ENCODE results near the gene HSD17B8.

Gene HSD17B8

GRCh38 chr6:33248932-33249731 is 44.7 kb downstream of the HSD17B8 start:
- peak; percentile 93 to 94 for DNase-seq

GRCh38 chr6:33249732-33250630 is 45.5 kb downstream of the HSD17B8 start:
- DNase-seq: no peak

GRCh38 chr6:33250731-33251130 is 46.3 kb downstream of the HSD17B8 start:
- DNase-seq: no peak

GRCh38 chr6:33251395-33252012 is 47.0 kb downstream of the HSD17B8 start:
- DNase-seq: no peak

GRCh38 chr6:33252759-33253158 is 48.3 kb downstream of the HSD17B8 start:
- no peak for DNase-seq

- DNase-seq: no peak
Measured at GRCh38 chr6:33254591-33254990, 50.1 kb downstream of the HSD17B8 start.

Measured in stimulated activated CD4-positive, alpha-beta T cell treated with anti-CD3 and anti-CD28 coated beads, Interleukin-2, amount 100 ng/mL, for 48 hours (primary cell).